HepG2 (cell line): ENCODE data around the gene ASB5. TPM values are rescaled to one million over a fixed set of nuclear protein-coding genes. Genes with fewer than 3 reads are reported as not detected.

ENCODE experiments used
- ATAC-seq: fragments of 200-7000 bp; cut with Tn5 transposase; 3 replicates; pipeline ENCODE4 v1.9.1; 2020; ENCODE audit warnings: mild to moderate bottlenecking, moderate library complexity
- BruUV-seq: library from RNA; stranded (reverse); fragments of 400-500 nt; replicated peaks from 2 replicates; lab custom pipeline; 2021; lab: Mats Ljungman, UMichigan
- CTCF ChIA-PET: fragments of 300-600 bp; formaldehyde crosslinking; extraction: SDS; loops from one replicate; lab custom pipeline; 2021; ENCODE audit warnings: low total read pairs, inconsistent platforms, low intra/inter-chr PET ratio; lab: Yijun Ruan, JAX
- POLR2A ChIA-PET: fragments of 350-600 bp; sonication (Branson Sonifier 250); formaldehyde crosslinking; loops from one replicate; lab custom pipeline; 2020; ENCODE audit warnings: antibody characterized with exemption, inconsistent platforms; lab: Yijun Ruan, JAX
- DNase-seq: peaks from one replicate; pipeline ENCODE4 v3.0.0-alpha.2; 2015; ENCODE audit warnings: low spot score
- FAIRE-seq: peaks from 3 replicates; lab custom pipeline; 2011; peaks lifted over from hg19 to GRCh38; lab: Jason Lieb, UNC
- H2AFZ ChIP-seq: one replicate; pipeline ENCODE4 v1.6.1; 2011; ENCODE audit warnings: low read length, inconsistent platforms
- H3K27ac ChIP-seq: fragments of 300-600 bp; 3 replicates; pipeline ENCODE4 v1.8.0; 2011; ENCODE audit warnings: mixed run types, mild to moderate bottlenecking, mixed read lengths, low read length, inconsistent platforms; ENCODE audit not compliant: insufficient read depth; ENCODE audit errors: extremely low read length
- H3K27me3 ChIP-seq, 2 experiments: fragments of 200-600 bp in 1 of 2; 2 replicates in 1 of 2; 3 replicates in 1 of 2; pipeline versions ENCODE4 v1.6.0 to v1.8.0; 2011; ENCODE audit warnings: low read length in 2 of 2, mild to moderate bottlenecking in 2 of 2, moderate library complexity in 2 of 2, inconsistent platforms in 1 of 2; ENCODE audit not compliant: insufficient read depth in 2 of 2, control insufficient read depth in 1 of 2
- H3K36me3 ChIP-seq, 2 experiments: fragments of 200-600 bp in 1 of 2; replicated peaks in 1 of 2; 2 replicates in 1 of 2; 3 replicates in 1 of 2; pipeline versions ENCODE4 v1.5.1 to v1.8.0; 2011; ENCODE audit warnings: low read length in 2 of 2, inconsistent platforms in 1 of 2; ENCODE audit not compliant: insufficient read depth in 2 of 2, control insufficient read depth in 1 of 2
- H3K4me1 ChIP-seq: 2 replicates; pipeline ENCODE4 v1.5.1; 2012; ENCODE audit warnings: low read length, inconsistent platforms; ENCODE audit not compliant: insufficient read depth
- H3K4me2 ChIP-seq: 2 replicates; pipeline ENCODE4 v1.6.0; 2011; ENCODE audit warnings: low read depth, low read length, inconsistent platforms
- H3K4me3 ChIP-seq, 3 experiments: fragments of 200-600 bp in 1 of 3; sonication (generic), shearing (Covaris generic) in 1 of 3; replicated peaks in 1 of 3; 2 replicates each; pipeline ENCODE4 v1.5.1; 2011 to 2016; ENCODE audit warnings: low read length in 3 of 3, inconsistent platforms in 2 of 3, low read depth in 2 of 3, mild to moderate bottlenecking in 2 of 3, control low read depth in 1 of 3, mixed read lengths in 1 of 3; ENCODE audit not compliant: insufficient read depth in 1 of 3
- H3K79me2 ChIP-seq: one replicate; pipeline ENCODE4 v1.6.1; 2011; ENCODE audit warnings: low read length, inconsistent platforms; ENCODE audit not compliant: insufficient read depth
- H3K9ac ChIP-seq: 2 replicates; pipeline ENCODE4 v1.6.0; 2011; ENCODE audit warnings: mild to moderate bottlenecking, low read depth, low read length, inconsistent platforms; ENCODE audit not compliant: insufficient read depth
- H3K9me3 ChIP-seq: 2 replicates; pipeline ENCODE4 v1.5.1; 2012; ENCODE audit warnings: mild to moderate bottlenecking, low read length
- H4K20me1 ChIP-seq: 2 replicates; pipeline ENCODE4 v1.6.0; 2011; ENCODE audit warnings: inconsistent platforms, mild to moderate bottlenecking, low read length, moderate library complexity; ENCODE audit not compliant: insufficient read depth
- NFKBIZ ChIP-seq: IDR thresholded peaks from 2 replicates; pipeline ENCODE4 v1.6.1; 2018; ENCODE audit warnings: missing genetic modification reagents, missing compliant biosample characterization
- ZBTB42 ChIP-seq: sonication (generic); formaldehyde crosslinking; IDR thresholded peaks from 2 replicates; pipeline ENCODE4 v1.5.0; 2020; ENCODE audit warnings: mild to moderate bottlenecking, missing genetic modification reagents
- ZNF562 ChIP-seq: sonication (generic); formaldehyde crosslinking; IDR thresholded peaks from 2 replicates; pipeline ENCODE4 v1.8.0; 2022; ENCODE audit warnings: missing genetic modification reagents, borderline replicate concordance
- ZNF577 ChIP-seq: sonication (generic); formaldehyde crosslinking; IDR thresholded peaks from 2 replicates; pipeline ENCODE4 v1.4.0; 2020; ENCODE audit warnings: mild to moderate bottlenecking, low read depth, missing genetic modification reagents, borderline replicate concordance
- WGBS: methylation state at CpG from one replicate; pipeline ENCODE4 v1.1.6; 2017; ENCODE audit warnings: low lambda C conversion rate; 5-methylcytosine and 5-hydroxymethylcytosine counted together
- in situ Hi-C: cut with HindIII; loops from 2 replicates; pipeline ENCODE4 v1.10.0; 2017; ENCODE audit warnings: low pct_unique_long_range_greater_than_20kb; ENCODE audit not compliant: extremely low pct_ligation_motif_present
- intact Hi-C: fragments of 100-400 bp; cut with micrococcal nuclease; formaldehyde crosslinking; loops from one replicate; pipeline ENCODE4 v1.10.0; 2022; ENCODE audit not compliant: unreplicated experiment
- polyA plus RNA-seq, 8 experiments: library from polyadenylated mRNA; depleted of rRNA in 3 of 8; stranded (reverse) in 7 of 8; unstranded in 1 of 8; fragments of >200 nt; fragmentation: Illumina TruSeq in 4 of 8; extraction: Trizol in 4 of 8; gene quantifications; 2 replicates each; pipeline versions ENCODE4 v1.2.1 to v1.2.3, GENCODE V29; 2011 to 2016; ENCODE audit warnings: low read depth in 4 of 8, missing spikeins in 1 of 8, mixed read lengths in 1 of 8; ENCODE audit not compliant: insufficient read depth in 1 of 8
- total RNA-seq, 5 experiments: library from RNA; depleted of rRNA; stranded (reverse); fragments of >200 nt; fragmentation: Illumina TruSeq; extraction: Trizol; gene quantifications; 2 replicates each; pipeline ENCODE4 v1.2.3, GENCODE V29; 2016; ENCODE audit warnings: low read depth in 1 of 5
- TF ChIP-seq, protein P1 (sequence below): sonication (generic); formaldehyde crosslinking; IDR thresholded peaks from 2 replicates; pipeline ENCODE4 v1.8.1; 2023; ENCODE audit warnings: mild to moderate bottlenecking, missing genetic modification reagents

The ASB5 gene
- total and polyA plus RNA-seq, 2 of the 13 experiments (the other 11 are each of a cell fraction or from before 2014, with no cell fraction given): not detected

DNA sequence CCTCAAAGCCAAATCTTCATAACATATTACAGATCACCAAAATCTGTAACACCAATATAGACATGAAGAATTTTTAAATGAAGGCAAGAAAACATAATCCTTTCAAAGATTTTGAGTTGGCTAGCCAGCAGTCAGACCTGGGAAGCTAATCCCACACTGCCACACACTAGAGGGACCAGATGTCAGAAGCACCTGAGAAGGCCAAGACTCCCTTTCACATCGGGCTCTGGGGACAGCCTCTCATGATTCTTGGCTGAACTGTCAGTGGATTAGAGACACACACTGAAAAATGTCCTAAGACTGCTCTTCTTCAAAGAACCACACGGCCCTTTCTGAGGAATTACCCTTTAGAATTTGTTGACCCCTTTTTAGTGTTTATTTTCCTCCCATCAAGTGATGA, 45.5 kb downstream of the ASB5 start:
- in situ Hi-C loops (no loop called here), intact Hi-C loops (no loop called here)
- no peak overlapping the region for H3K4me2 ChIP-seq
- FAIRE-seq (no peak), DNase-seq (no peak), ATAC-seq (no peak)
- BruUV-seq: no TSS peak
- H3K36me3 ChIP-seq: no peaks in the 10 kb centered on the region
- H3K27ac ChIP-seq: no peak overlapping the region
- H3K79me2 ChIP-seq: no peaks in the 10 kb centered on the region
- H3K9me3 ChIP-seq: no peaks in the 10 kb centered on the region
- no peaks in the 10 kb centered on the region for H3K4me1 ChIP-seq
- no peaks in the 10 kb centered on the region for H4K20me1 ChIP-seq
- no peak for TF ChIP-seq ZNF562 (CRISPR knock-in tag)
- no peak for TF ChIP-seq NFKBIZ (CRISPR knock-in tag)
- TF ChIP-seq, protein P1, sequence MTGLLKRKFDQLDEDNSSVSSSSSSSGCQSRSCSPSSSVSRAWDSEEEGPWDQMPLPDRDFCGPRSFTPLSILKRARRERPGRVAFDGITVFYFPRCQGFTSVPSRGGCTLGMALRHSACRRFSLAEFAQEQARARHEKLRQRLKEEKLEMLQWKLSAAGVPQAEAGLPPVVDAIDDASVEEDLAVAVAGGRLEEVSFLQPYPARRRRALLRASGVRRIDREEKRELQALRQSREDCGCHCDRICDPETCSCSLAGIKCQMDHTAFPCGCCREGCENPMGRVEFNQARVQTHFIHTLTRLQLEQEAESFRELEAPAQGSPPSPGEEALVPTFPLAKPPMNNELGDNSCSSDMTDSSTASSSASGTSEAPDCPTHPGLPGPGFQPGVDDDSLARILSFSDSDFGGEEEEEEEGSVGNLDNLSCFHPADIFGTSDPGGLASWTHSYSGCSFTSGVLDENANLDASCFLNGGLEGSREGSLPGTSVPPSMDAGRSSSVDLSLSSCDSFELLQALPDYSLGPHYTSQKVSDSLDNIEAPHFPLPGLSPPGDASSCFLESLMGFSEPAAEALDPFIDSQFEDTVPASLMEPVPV (CRISPR knock-in tag): no peak
- no peak for TF ChIP-seq ZNF577 (CRISPR knock-in tag)
- no peaks in the 10 kb centered on the region for H3K27me3 ChIP-seq
- whole genome bisulfite sequencing: 6% methylated on average over 2 of the region's 2 CpGs
- ChIA-PET CTCF (no interaction called here), POLR2A (no interaction called here)
- H3K4me3 ChIP-seq: no peak overlapping the region
- H3K9ac ChIP-seq: no peak overlapping the region
- H2AFZ ChIP-seq: no peak overlapping the region

- ATAC-seq: no peak
- ChIA-PET POLR2A (no interaction called here), CTCF (no interaction called here)
- no peak overlapping the region for H3K4me3 ChIP-seq
- no TSS peak for BruUV-seq
- FAIRE-seq: no peak
- no peak for TF ChIP-seq ZBTB42 (CRISPR knock-in tag)
- in situ Hi-C loops (no loop called here), intact Hi-C loops (no loop called here)
- DNase-seq: no peak
- no peak overlapping the region for H2AFZ ChIP-seq
- H3K4me2 ChIP-seq: no peak overlapping the region
- H4K20me1 ChIP-seq: no peaks in the 10 kb centered on the region
- H3K27ac ChIP-seq: no peak overlapping the region
- 2% methylated on average over 5 of the region's 5 CpGs for WGBS
- no peaks in the 10 kb centered on the region for H3K36me3 ChIP-seq
- H3K79me2 ChIP-seq: no peaks in the 10 kb centered on the region
- H3K27me3 ChIP-seq: no peaks in the 10 kb centered on the region
- no peaks in the 10 kb centered on the region for H3K9me3 ChIP-seq
- no peaks in the 10 kb centered on the region for H3K4me1 ChIP-seq
- no peak overlapping the region for H3K9ac ChIP-seq
Measured at GRCh38 chr4:176222149-176222548, 46.9 kb downstream of the ASB5 start.
